H9 (cell line): ENCODE measurements around the gene SMAD6. TPM values are rescaled to one million over a fixed set of nuclear protein-coding genes. Genes with fewer than 3 reads are reported as not detected.
A peak's percentile ranks its signal among the peaks of the same experiment; 100 is the strongest.

ENCODE experiments used
- DNase-seq: peaks from one replicate; pipeline ENCODE4 v3.0.0-alpha.2; 2017
- H2AFZ ChIP-seq: one replicate; pipeline ENCODE4 v1.6.1; 2013; ENCODE audit warnings: mild to moderate bottlenecking, low read length, control low read depth, moderate library complexity
- H2AK5ac ChIP-seq: 2 replicates; pipeline ENCODE4 v1.6.1; 2013; ENCODE audit warnings: low read length, control low read depth, mixed read lengths; ENCODE audit not compliant: insufficient read length
- H2BK120ac ChIP-seq: one replicate; pipeline ENCODE4 v1.6.1; 2013; ENCODE audit warnings: low read depth, mild to moderate bottlenecking, low read length, control low read depth, inconsistent platforms; ENCODE audit not compliant: poor library complexity, severe bottlenecking
- H2BK12ac ChIP-seq: 2 replicates; pipeline ENCODE4 v1.6.1; 2013; ENCODE audit warnings: low read length, control low read depth, mixed read lengths, low read depth; ENCODE audit not compliant: insufficient read length
- H2BK15ac ChIP-seq: 2 replicates; pipeline ENCODE4 v1.6.1; 2013; ENCODE audit warnings: low read depth, low read length, control low read depth
- H2BK20ac ChIP-seq: one replicate; pipeline ENCODE4 v1.6.1; 2013; ENCODE audit warnings: low read depth, mild to moderate bottlenecking, low read length, control low read depth, inconsistent platforms; ENCODE audit not compliant: poor library complexity, severe bottlenecking
- H2BK5ac ChIP-seq: 2 replicates; pipeline ENCODE4 v1.6.1; 2013; ENCODE audit warnings: low read length, control low read depth, mixed read lengths; ENCODE audit not compliant: insufficient read length
- H3K14ac ChIP-seq: 2 replicates; pipeline ENCODE4 v1.6.1; 2013; ENCODE audit warnings: low read length, control low read depth; ENCODE audit not compliant: insufficient read depth
- H3K18ac ChIP-seq: 2 replicates; pipeline ENCODE4 v1.6.1; 2013; ENCODE audit warnings: low read depth, mild to moderate bottlenecking, mixed read lengths, low read length, control low read depth; ENCODE audit not compliant: insufficient read length
- H3K23ac ChIP-seq: 2 replicates; pipeline ENCODE4 v1.6.1; 2013; ENCODE audit warnings: low read length, control low read depth, mixed read lengths, low read depth; ENCODE audit not compliant: insufficient read length
- H3K23me2 ChIP-seq: 2 replicates; pipeline ENCODE4 v1.6.1; 2013; ENCODE audit warnings: low read depth, mild to moderate bottlenecking, mixed read lengths, low read length, control low read depth; ENCODE audit not compliant: insufficient read length, poor library complexity, severe bottlenecking
- H3K27ac ChIP-seq: 2 replicates; pipeline ENCODE4 v1.5.1; 2013; ENCODE audit warnings: low read length, control low read depth, mixed read lengths, low read depth; ENCODE audit not compliant: insufficient read length
- H3K27me3 ChIP-seq: 2 replicates; pipeline ENCODE4 v1.6.1; 2013; ENCODE audit warnings: low read length, control low read depth, inconsistent platforms; ENCODE audit not compliant: insufficient read depth
- H3K4ac ChIP-seq: 2 replicates; pipeline ENCODE4 v1.6.1; 2013; ENCODE audit warnings: low read depth, mild to moderate bottlenecking, control low read depth, inconsistent platforms, low read length, moderate library complexity
- H3K4me1 ChIP-seq: 2 replicates; pipeline ENCODE4 v1.6.1; 2013; ENCODE audit warnings: low read length, control low read depth, inconsistent platforms; ENCODE audit not compliant: insufficient read depth
- H3K4me2 ChIP-seq: 2 replicates; pipeline ENCODE4 v1.6.1; 2013; ENCODE audit warnings: low read length, control low read depth, mixed read lengths; ENCODE audit not compliant: insufficient read length, insufficient read depth
- H3K56ac ChIP-seq: 2 replicates; pipeline ENCODE4 v1.6.1; 2013; ENCODE audit warnings: low read depth, mild to moderate bottlenecking, mixed read lengths, low read length, control low read depth; ENCODE audit not compliant: insufficient read length
- H3K79me1 ChIP-seq: 2 replicates; pipeline ENCODE4 v1.6.1; 2013; ENCODE audit warnings: low read depth, mild to moderate bottlenecking, moderate library complexity, low read length, control low read depth, inconsistent platforms; ENCODE audit not compliant: insufficient read depth, poor library complexity, severe bottlenecking
- H3K79me2 ChIP-seq: 2 replicates; pipeline ENCODE4 v1.6.1; 2013; ENCODE audit warnings: low read length, control low read depth, inconsistent platforms; ENCODE audit not compliant: insufficient read depth
- H3K9ac ChIP-seq: 2 replicates; pipeline ENCODE4 v1.6.1; 2013; ENCODE audit warnings: low read length, control low read depth, mixed read lengths; ENCODE audit not compliant: insufficient read length; ENCODE audit errors: extremely low read depth
- H3K9me3 ChIP-seq: one replicate; pipeline ENCODE4 v1.6.1; 2013; ENCODE audit warnings: low read depth, low read length, inconsistent platforms; ENCODE audit not compliant: control insufficient read depth
- H3T11ph ChIP-seq: one replicate; pipeline ENCODE4 v1.6.1; 2013; ENCODE audit warnings: mild to moderate bottlenecking, low read length, control low read depth, inconsistent platforms
- H4K20me1 ChIP-seq: one replicate; pipeline ENCODE4 v1.6.1; 2013; ENCODE audit not compliant: control insufficient read depth, insufficient read length, insufficient read depth
- H4K5ac ChIP-seq: 2 replicates; pipeline ENCODE4 v1.6.1; 2013; ENCODE audit warnings: low read depth, mild to moderate bottlenecking, mixed read lengths, low read length, control low read depth; ENCODE audit not compliant: insufficient read length
- H4K8ac ChIP-seq: replicated peaks from 2 replicates; pipeline ENCODE4 v1.6.1; 2013; ENCODE audit warnings: low read length, control low read depth, mixed read lengths, low read depth; ENCODE audit not compliant: insufficient read length
- H4K91ac ChIP-seq: 2 replicates; pipeline ENCODE4 v1.6.1; 2013; ENCODE audit warnings: low read depth, mild to moderate bottlenecking, moderate library complexity, mixed read lengths, low read length, control low read depth; ENCODE audit not compliant: insufficient read length
- H3K27ac Mint-ChIP-seq, 3 experiments: 2 replicates in 2 of 3; 3 replicates in 1 of 3; pipeline ENCODE4 v1.8.0; 2020 to 2021; ENCODE audit warnings: mixed read lengths in 3 of 3, mild to moderate bottlenecking in 1 of 3, moderate library complexity in 1 of 3
- H3K27me3 Mint-ChIP-seq: 2 replicates; pipeline ENCODE4 v1.8.0; 2021; ENCODE audit warnings: low read depth, mild to moderate bottlenecking, moderate library complexity, mixed read lengths
- H3K36me3 Mint-ChIP-seq, 3 experiments: 2 replicates in 2 of 3; 3 replicates in 1 of 3; pipeline ENCODE4 v1.8.0; 2020 to 2021; ENCODE audit warnings: low read depth in 3 of 3, mixed read lengths in 3 of 3; ENCODE audit not compliant: insufficient read depth in 1 of 3
- H3K4me1 Mint-ChIP-seq, 2 experiments: 2 replicates each; pipeline ENCODE4 v1.8.0; 2020; ENCODE audit warnings: mixed read lengths in 2 of 2
- H3K4me3 Mint-ChIP-seq, 2 experiments: 2 replicates in 1 of 2; 3 replicates in 1 of 2; pipeline ENCODE4 v1.8.0; 2020 to 2021; ENCODE audit warnings: mild to moderate bottlenecking in 2 of 2, mixed read lengths in 2 of 2, moderate library complexity in 1 of 2
- H3K9me3 Mint-ChIP-seq, 2 experiments: 2 replicates in 1 of 2; 3 replicates in 1 of 2; pipeline ENCODE4 v1.8.0; 2020; ENCODE audit warnings: mild to moderate bottlenecking in 2 of 2, mixed read lengths in 2 of 2, moderate library complexity in 1 of 2
- CTCF ChIP-seq: fragments of 200-600 bp; sonication (generic); conservative IDR thresholded peaks from 3 replicates; pipeline ENCODE4 v1.8.0; 2021; ENCODE audit warnings: antibody characterized with exemption, mild to moderate bottlenecking
- WGBS: extraction: QIAGEN DNeasy Blood & Tissue Kit; methylation state at CpG from one replicate; pipeline ENCODE4 v1.1.7; 2013; ENCODE audit warnings: missing lambda C conversion rate, low lambda C conversion rate, mixed read lengths; ENCODE audit not compliant: insufficient read length; ENCODE audit errors: extremely low coverage; 5-methylcytosine and 5-hydroxymethylcytosine counted together
- total RNA-seq: library from RNA; stranded (reverse); gene quantifications from 2 replicates; pipeline ENCODE4 v1.2.1, GENCODE V29; 2021

SMAD6 gene
- total RNA-seq, 1 experiment from 2014 or later, result 6.0 TPM

- H3K14ac ChIP-seq, result no peak overlapping the region
- no peak overlapping the region for H3K9ac ChIP-seq
- no peaks in the 10 kb centered on the region for H4K20me1 ChIP-seq
- H2BK20ac ChIP-seq, result no peak overlapping the region
- TF ChIP-seq CTCF, result no peak
- no CpG with 5 or more reads among the region's 4 CpGs for WGBS
- Mint-ChIP-seq H3K9me3 (no peaks in the 10 kb centered on the region), H3K4me1 (peaks cover 26 to 27% of the 10 kb centered on the region in 2 experiments), H3K4me3 (no peak overlapping the region), H3K27me3 (no peaks in the 10 kb centered on the region), H3K36me3 (peaks cover 0 to 20% (median 4%) of the 10 kb centered on the region in 3 experiments; a peak in 6 of 7 replicates), H3K27ac (peak overlapping the region in 1 of 3 experiments; percentile 10; a peak in 1 of 7 replicates)
- no peak overlapping the region for H3K4me2 ChIP-seq
- no peak overlapping the region for H3K4ac ChIP-seq
- H2AFZ ChIP-seq, result no peak overlapping the region
- H3T11ph ChIP-seq, result no peak overlapping the region
- no peaks in the 10 kb centered on the region for H3K27me3 ChIP-seq
- H3K79me1 ChIP-seq, result no peaks in the 10 kb centered on the region
- DNase-seq, result no peak
- H4K8ac ChIP-seq, result no peak overlapping the region
- no peak overlapping the region for H4K91ac ChIP-seq
- no peak overlapping the region for H2AK5ac ChIP-seq
- H2BK120ac ChIP-seq, result no peak overlapping the region
- no peaks in the 10 kb centered on the region for H3K4me1 ChIP-seq
- H3K56ac ChIP-seq, result no peak overlapping the region
- no peak overlapping the region for H3K23ac ChIP-seq
- no peak overlapping the region for H3K18ac ChIP-seq
- H3K27ac ChIP-seq, result no peak overlapping the region
- no peaks in the 10 kb centered on the region for H3K9me3 ChIP-seq
- H2BK15ac ChIP-seq, result no peak overlapping the region
- no peak overlapping the region for H4K5ac ChIP-seq
- H3K23me2 ChIP-seq, result no peaks in the 10 kb centered on the region
- H2BK5ac ChIP-seq, result no peak overlapping the region
- H2BK12ac ChIP-seq, result no peak overlapping the region
- no peaks in the 10 kb centered on the region for H3K79me2 ChIP-seq
These were observed 19.5 kb downstream of the SMAD6 start for GRCh38 chr15:66721501-66721937.
